Gastrocnemius medialis (tissue), 4 donors: ENCODE results near the gene DYNC2H1. TPM values are rescaled to one million over a fixed set of nuclear protein-coding genes. Genes with fewer than 3 reads are reported as not detected.

Experiments used
- ATAC-seq, 2 donors: fragments of 150-250 bp; one replicate each; pipeline ENCODE4 v1.9.1; 2016
- DNase-seq, 2 donors: peaks; one replicate each; pipeline ENCODE4 v3.0.0-alpha.2; 2019
- H3K27ac ChIP-seq, 4 donors: fragments of 200-600 bp; sonication (generic); 1 replicate in 1 of 4; 2 replicates in 3 of 4; pipeline ENCODE4 v1.5.1; 2016 to 2018; ENCODE audit warnings: mild to moderate bottlenecking in 2 of 4, moderate library complexity in 1 of 4
- H3K27me3 ChIP-seq, 3 donors: fragments of 200-600 bp; sonication (generic) in 2 of 3; 1 replicate in 1 of 3; 2 replicates in 2 of 3; pipeline versions ENCODE4 v1.5.1 to v1.6.0; 2016 to 2019; ENCODE audit warnings: mild to moderate bottlenecking in 1 of 3, moderate library complexity in 1 of 3
- H3K36me3 ChIP-seq, 2 donors: fragments of 200-600 bp; sonication (generic) in 1 of 2; one replicate each; pipeline ENCODE4 v1.5.1; 2017 to 2018
- H3K4me1 ChIP-seq, 2 donors: fragments of 200-600 bp; sonication (generic) in 1 of 2; one replicate each; pipeline ENCODE4 v1.5.1; 2016 to 2017; ENCODE audit warnings: mild to moderate bottlenecking in 2 of 2
- H3K4me3 ChIP-seq, 4 donors: fragments of 200-600 bp; sonication (generic) in 3 of 4; 1 replicate in 1 of 4; 2 replicates in 3 of 4; pipeline ENCODE4 v1.5.1; 2016 to 2019; ENCODE audit warnings: mild to moderate bottlenecking in 2 of 4
- H3K9me3 ChIP-seq, 3 donors: fragments of 200-600 bp; sonication (generic) in 2 of 3; 1 replicate in 1 of 3; 2 replicates in 2 of 3; pipeline ENCODE4 v1.5.1; 2016 to 2019
- CTCF ChIP-seq, 5 experiments: fragments of 450-650 bp in 3 of 5; fragments of 200-600 bp in 2 of 5; sonication (generic) in 2 of 5; IDR thresholded peaks in 4 of 5; conservative IDR thresholded peaks in 1 of 5; 1 replicate in 4 of 5; 2 replicates in 1 of 5; pipeline ENCODE4 v1.5.1; 2016 to 2019; ENCODE audit warnings: antibody characterized with exemption in 5 of 5, mild to moderate bottlenecking in 3 of 5, moderate library complexity in 3 of 5
- POLR2A ChIP-seq, 2 donors: fragments of 450-650 bp; IDR thresholded peaks; one replicate each; pipeline ENCODE4 v1.6.1; 2017; ENCODE audit warnings: antibody characterized with exemption in 2 of 2, mild to moderate bottlenecking in 2 of 2, moderate library complexity in 2 of 2
- in situ Hi-C, 4 donors: fragments of 200-750 bp; cut with MboI; loops; one replicate each; pipeline versions ENCODE4 v1.15.0 to v1.8.0; 2017; ENCODE audit warnings: low sequenced_read_pairs in 4 of 4
- intact Hi-C: fragments of 100-400 bp; cut with DNase I; formaldehyde crosslinking; loops from one replicate; pipeline ENCODE4 v1.15.1; 2023; ENCODE audit warnings: low total_unique reads
- total RNA-seq, 4 donors: library from RNA; depleted of rRNA; stranded (reverse); fragments of >200 nt; gene quantifications; one replicate each; pipeline versions ENCODE4 v1.1.0 to v1.2.3, GENCODE V29; 2016

The DYNC2H1 gene
- total RNA-seq, 4 donors from 2014 or later: 1.7 to 2.2 (median 1.9) TPM

- Histone ChIP-seq H3K4me3 (no peak overlapping the region), H3K9me3 (no peaks in the 10 kb centered on the region), H3K36me3 (peaks cover 0 to 59% of the 10 kb centered on the region in 2 donors), H3K27ac (no peak overlapping the region), H3K4me1 (no peaks in the 10 kb centered on the region), H3K27me3 (no peaks in the 10 kb centered on the region)
- in situ Hi-C loops: no loop called here
- no peak for DNase-seq
- TF ChIP-seq CTCF (IDR thresholded peaks at IDR 0.05 in 4 of 5, conservative IDR thresholded peaks at IDR 0.05 in 1 of 5) (no peak), POLR2A (IDR thresholded peaks at IDR 0.05) (no peak)
- intact Hi-C loops: no loop called here
- ATAC-seq: no peak
These were observed 29.4 kb upstream of the DYNC2H1 start for GRCh38 chr11:103079833-103080232.

GRCh38 chr11:103085758-103086365 lies 23.4 kb upstream of the DYNC2H1 start:
- H3K27me3 ChIP-seq: no peaks in the 10 kb centered on the region
- no peak for TF ChIP-seq CTCF (IDR thresholded peaks at IDR 0.05 in 4 of 5, conservative IDR thresholded peaks at IDR 0.05 in 1 of 5)
- TF ChIP-seq POLR2A (IDR thresholded peaks at IDR 0.05): no peak
- peaks cover 0 to 25% of the 10 kb centered on the region in 2 donors for H3K36me3 ChIP-seq
- H3K9me3 ChIP-seq: no peaks in the 10 kb centered on the region
- no peak for ATAC-seq
- intact Hi-C loops: no loop called here
- DNase-seq: no peak
- in situ Hi-C loops: no loop called here
- H3K27ac ChIP-seq: no peak overlapping the region
- H3K4me3 ChIP-seq: no peak overlapping the region
- H3K4me1 ChIP-seq: peaks cover 16 to 18% of the 10 kb centered on the region in 2 donors

GRCh38 chr11:103086461-103086860 lies 22.8 kb upstream of the DYNC2H1 start:
- in situ Hi-C loops (no loop called here), intact Hi-C loops (no loop called here)
- H3K27me3 ChIP-seq: no peaks in the 10 kb centered on the region
- no peak for TF ChIP-seq POLR2A (IDR thresholded peaks at IDR 0.05)
- TF ChIP-seq CTCF (IDR thresholded peaks at IDR 0.05 in 4 of 5, conservative IDR thresholded peaks at IDR 0.05 in 1 of 5): no peak
- no peak for DNase-seq
- H3K9me3 ChIP-seq: no peaks in the 10 kb centered on the region
- H3K27ac ChIP-seq: no peak overlapping the region
- ATAC-seq: no peak
- no peak overlapping the region for H3K4me3 ChIP-seq
- peaks cover 19 to 21% of the 10 kb centered on the region in 2 donors for H3K4me1 ChIP-seq
- peaks cover 0 to 19% of the 10 kb centered on the region in 2 donors for H3K36me3 ChIP-seq

GRCh38 chr11:103091064-103091800 lies 18.0 kb upstream of the DYNC2H1 start:
- peaks cover 0 to 8% (median 4%) of the 10 kb centered on the region in 3 donors for H3K27me3 ChIP-seq
- peak; percentile 58 to 70 for ATAC-seq
- H3K36me3 ChIP-seq: peaks cover 0 to 6% of the 10 kb centered on the region in 2 donors
- H3K4me1 ChIP-seq: peaks cover 23 to 26% of the 10 kb centered on the region in 2 donors
- no peaks in the 10 kb centered on the region for H3K9me3 ChIP-seq
- H3K4me3 ChIP-seq: peak overlapping the region; percentile 86 to 95 (median 92)
- intact Hi-C loops: no loop called here
- in situ Hi-C loops: no loop called here
- DNase-seq: peak; percentile 3 to 21
- H3K27ac ChIP-seq: peak overlapping the region; percentile 82 to 89 (median 88)
- TF ChIP-seq CTCF (IDR thresholded peaks at IDR 0.05 in 4 of 5, conservative IDR thresholded peaks at IDR 0.05 in 1 of 5): no peak
- TF ChIP-seq POLR2A (IDR thresholded peaks at IDR 0.05): no peak
